Measurements from ENCODE around the gene PDGFRB.

DNA sequence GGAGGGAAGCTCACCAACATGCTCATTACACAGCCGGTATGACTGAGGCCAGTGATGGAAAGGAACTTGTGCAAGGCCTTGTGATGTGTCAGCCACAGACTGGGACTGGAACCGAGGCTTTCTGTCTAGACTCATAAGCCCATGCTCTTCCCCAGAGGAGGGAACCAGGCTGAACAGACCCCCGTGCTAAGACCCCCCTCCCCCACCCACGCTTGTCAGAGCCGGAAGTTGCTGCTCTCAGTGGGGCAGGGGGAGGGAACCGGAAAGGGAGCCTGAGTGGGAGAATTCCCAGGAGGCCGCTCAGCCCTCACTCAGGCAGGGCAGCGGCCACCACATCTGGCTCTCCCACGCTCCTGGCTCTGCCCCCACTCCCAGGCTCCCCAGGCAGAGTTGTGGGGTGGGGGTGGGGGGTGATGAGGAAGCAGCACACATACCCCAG is 4.1 kb upstream of the PDGFRB start:
- no peak for TF ChIP-seq POLR2A (IDR thresholded peaks at IDR 0.05)
- TF ChIP-seq, protein P1, sequence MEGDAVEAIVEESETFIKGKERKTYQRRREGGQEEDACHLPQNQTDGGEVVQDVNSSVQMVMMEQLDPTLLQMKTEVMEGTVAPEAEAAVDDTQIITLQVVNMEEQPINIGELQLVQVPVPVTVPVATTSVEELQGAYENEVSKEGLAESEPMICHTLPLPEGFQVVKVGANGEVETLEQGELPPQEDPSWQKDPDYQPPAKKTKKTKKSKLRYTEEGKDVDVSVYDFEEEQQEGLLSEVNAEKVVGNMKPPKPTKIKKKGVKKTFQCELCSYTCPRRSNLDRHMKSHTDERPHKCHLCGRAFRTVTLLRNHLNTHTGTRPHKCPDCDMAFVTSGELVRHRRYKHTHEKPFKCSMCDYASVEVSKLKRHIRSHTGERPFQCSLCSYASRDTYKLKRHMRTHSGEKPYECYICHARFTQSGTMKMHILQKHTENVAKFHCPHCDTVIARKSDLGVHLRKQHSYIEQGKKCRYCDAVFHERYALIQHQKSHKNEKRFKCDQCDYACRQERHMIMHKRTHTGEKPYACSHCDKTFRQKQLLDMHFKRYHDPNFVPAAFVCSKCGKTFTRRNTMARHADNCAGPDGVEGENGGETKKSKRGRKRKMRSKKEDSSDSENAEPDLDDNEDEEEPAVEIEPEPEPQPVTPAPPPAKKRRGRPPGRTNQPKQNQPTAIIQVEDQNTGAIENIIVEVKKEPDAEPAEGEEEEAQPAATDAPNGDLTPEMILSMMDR (IDR thresholded peaks at IDR 0.05) = no peak
